ENCODE data around the gene DUSP1. TPM values are rescaled to one million over a fixed set of nuclear protein-coding genes. Genes with fewer than 3 reads are reported as not detected.

The DUSP1 gene
- total and polyA plus RNA-seq, 2 of the 13 experiments (the other 11 are each of a cell fraction or from before 2014, with no cell fraction given) = 27.1 to 55.5 TPM

- no peak for TF ChIP-seq MXD4 (CRISPR knock-in tag; IDR thresholded peaks at IDR 0.05)
- TF ChIP-seq FOXO1 (CRISPR knock-in tag; IDR thresholded peaks at IDR 0.05) = no peak
- no peak for TF ChIP-seq CCAR2 (optimal IDR thresholded peaks at IDR 0.05; ENCODE audit: low read depth, low read length)
- TF ChIP-seq ZBTB25 (CRISPR knock-in tag; IDR thresholded peaks at IDR 0.05) = no peak
- no peak for TF ChIP-seq SP5 (CRISPR knock-in tag; IDR thresholded peaks at IDR 0.05; ENCODE audit: borderline replicate concordance, low read depth)
- no peak for TF ChIP-seq RFXANK (CRISPR knock-in tag; IDR thresholded peaks at IDR 0.05)
- TF ChIP-seq ZFP91 (CRISPR knock-in tag; IDR thresholded peaks at IDR 0.05; ENCODE audit: borderline replicate concordance) = 0 out of 2 replicates have a peak, but pooled peaks have one; percentile 9
- TF ChIP-seq MLXIP (CRISPR knock-in tag; IDR thresholded peaks at IDR 0.05; ENCODE audit: borderline replicate concordance) = no peak
- no peak for TF ChIP-seq ELF1 (CRISPR knock-in tag; IDR thresholded peaks at IDR 0.05)
- TF ChIP-seq ZBTB34 (CRISPR knock-in tag; IDR thresholded peaks at IDR 0.05) = no peak
- TF ChIP-seq ZNF512 (CRISPR knock-in tag; IDR thresholded peaks at IDR 0.05) = no peak
- no peak for TF ChIP-seq ZNF343 (CRISPR knock-in tag; IDR thresholded peaks at IDR 0.05)
- no peak for TF ChIP-seq RFX3 (CRISPR knock-in tag; IDR thresholded peaks at IDR 0.05)
- TF ChIP-seq ZNF674 (CRISPR knock-in tag; IDR thresholded peaks at IDR 0.05; ENCODE audit: low read depth) = no peak
- no peak for TF ChIP-seq JDP2 (CRISPR knock-in tag; IDR thresholded peaks at IDR 0.05; ENCODE audit: borderline replicate concordance)
- TF ChIP-seq ZNF567 (CRISPR knock-in tag; IDR thresholded peaks at IDR 0.05; ENCODE audit: borderline replicate concordance) = no peak
- TF ChIP-seq ZNF232 (CRISPR knock-in tag; IDR thresholded peaks at IDR 0.05; ENCODE audit: borderline replicate concordance) = no peak
- TF ChIP-seq ZBTB38 (CRISPR knock-in tag; IDR thresholded peaks at IDR 0.05) = peak; percentile 94
- no peak for TF ChIP-seq CCDC6 (CRISPR knock-in tag; IDR thresholded peaks at IDR 0.05)
- no peak for TF ChIP-seq BCL3 (CRISPR knock-in tag; IDR thresholded peaks at IDR 0.05)
Observed at GRCh38 chr5:172768573-172769341, 2.2 kb downstream of the DUSP1 start (continued).
